Psoas muscle (tissue), 8 donors: ENCODE measurements around the gene SLC5A10. TPM values are rescaled to one million over a fixed set of nuclear protein-coding genes. Genes with fewer than 3 reads are reported as not detected.

ENCODE experiments used
- ATAC-seq, 4 donors: fragments of 200-7000 bp; cut with Tn5 transposase; one replicate each; pipeline ENCODE4 v1.9.1; 2020; ENCODE audit warnings: moderate library complexity in 3 of 4, mild to moderate bottlenecking in 2 of 4
- DNase-seq, 2 donors: peaks; one replicate each; pipeline ENCODE4 v3.0.0-alpha.2; 2020
- H3K27ac ChIP-seq: fragments of 200-600 bp; one replicate; pipeline ENCODE4 v1.8.0; 2022
- H3K27me3 ChIP-seq, 3 donors: fragments of 200-600 bp in 1 of 3; one replicate each; pipeline versions ENCODE4 v1.6.1 to v1.8.0; 2013 to 2022; ENCODE audit warnings: low read length in 2 of 3, mild to moderate bottlenecking in 2 of 3, moderate library complexity in 1 of 3; ENCODE audit not compliant: insufficient read depth in 3 of 3
- H3K36me3 ChIP-seq, 2 donors: fragments of 200-600 bp in 1 of 2; one replicate each; pipeline versions ENCODE4 v1.6.1 to v1.8.0; 2013 to 2022; ENCODE audit warnings: low read depth in 1 of 2, mild to moderate bottlenecking in 1 of 2, moderate library complexity in 1 of 2; ENCODE audit not compliant: insufficient read depth in 1 of 2
- H3K4me1 ChIP-seq: fragments of 200-600 bp; one replicate; pipeline ENCODE4 v1.8.0; 2022
- H3K4me3 ChIP-seq: fragments of 200-600 bp; one replicate; pipeline ENCODE4 v1.8.0; 2022; ENCODE audit warnings: mild to moderate bottlenecking
- H3K9me3 ChIP-seq: fragments of 200-600 bp; one replicate; pipeline ENCODE4 v1.8.0; 2022
- CTCF ChIP-seq: fragments of 200-600 bp; IDR thresholded peaks from one replicate; pipeline ENCODE4 v1.8.0; 2022; ENCODE audit warnings: antibody characterized with exemption
- WGBS, 3 donors: extraction: QIAGEN DNeasy Blood & Tissue Kit; methylation state at CpG; one replicate each; pipeline versions ENCODE4 v1.1.6 to v1.1.7; 2013; 5-methylcytosine and 5-hydroxymethylcytosine counted together
- intact Hi-C, 2 donors: fragments of 100-400 bp; cut with DNase I; formaldehyde crosslinking; loops; one replicate each; pipeline versions ENCODE4 v1.11.0 to v1.14.2; 2022
- polyA plus RNA-seq, 3 donors: library from polyadenylated mRNA; stranded (reverse); fragments of 200-250 nt; gene quantifications; one replicate each; pipeline ENCODE4 v1.2.3, GENCODE V29; 2013
- total RNA-seq, 4 donors: library from RNA; stranded (reverse); fragmentation: NEBNext Ultra II Directional in 2 of 4; extraction: Animal tissue kit (Norgen Biotek cat#: 25700) in 2 of 4; gene quantifications; one replicate each; pipeline versions ENCODE4 v1.2.1 to v1.2.4, GENCODE V29; 2021 to 2023
- donor health status: healthy with polysubstance abuse.
- donor health status: DM: no; HTN: no; CAD: no; lungs with moderate emphysema.
- donor health status: Bipolar disorder and iron deficiency.
- donor health status: healthy.
- donor health status: DM: yes; HTN: yes; CAD: no.
- donor health status: DM: no; HTN: no; CAD: no.
- donor health status: DM: no; HTN: no; CAD: no.
- donor health status: DM: yes; HTN: yes; CAD: no.

The SLC5A10 gene
- total and polyA plus RNA-seq, 7 donors, result 0.03 TPM; not detected in 6

- DNase-seq (no peak), ATAC-seq (no peak)
- H3K4me1 ChIP-seq, result no peaks in the 10 kb centered on the region
- no peaks in the 10 kb centered on the region for H3K9me3 ChIP-seq
- intact Hi-C loops, result no loop called here
- no peak overlapping the region for H3K4me3 ChIP-seq
- peaks cover 0 to 5% (median 0%) of the 10 kb centered on the region in 3 donors for H3K27me3 ChIP-seq
- WGBS, 3 donors, result 70 to 73% (median 73%) methylated on average over 2 of the region's 2 CpGs
- H3K27ac ChIP-seq, result no peak overlapping the region
- no peaks in the 10 kb centered on the region for H3K36me3 ChIP-seq
- no peak for TF ChIP-seq CTCF
These were observed 13.3 kb upstream of the SLC5A10 start for GRCh38 chr17:18938692-18939023.

DNA sequence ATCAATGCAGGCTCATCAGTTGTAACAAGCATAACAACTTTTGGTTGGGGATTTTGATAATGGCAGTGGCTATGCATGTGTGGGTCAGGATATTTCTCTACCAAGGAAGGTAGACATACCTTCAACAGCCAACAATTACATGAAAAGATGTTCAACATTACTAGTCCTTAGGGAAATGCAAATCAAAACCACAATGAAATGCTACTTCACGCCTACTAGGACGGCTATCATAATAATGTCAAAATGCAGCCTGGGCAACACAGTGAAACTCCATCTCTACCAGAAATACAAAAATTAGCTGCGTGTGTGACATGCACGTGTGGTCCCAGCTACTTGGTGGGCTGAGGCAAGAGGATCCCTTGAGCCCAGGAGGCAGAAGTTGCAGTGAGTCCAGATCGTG, 7.3 kb upstream of the SLC5A10 start:
- TF ChIP-seq CTCF, result no peak
- WGBS, 3 donors, result 50 to 60% (median 53%) methylated on average over 5 of the region's 5 CpGs
- intact Hi-C loops, result no loop called here
- H3K4me1 ChIP-seq, result no peaks in the 10 kb centered on the region
- peaks cover 0 to 21% (median 5%) of the 10 kb centered on the region in 3 donors for H3K27me3 ChIP-seq
- DNase-seq, result no peak
- no peak overlapping the region for H3K27ac ChIP-seq
- H3K36me3 ChIP-seq, result no peaks in the 10 kb centered on the region
- H3K4me3 ChIP-seq, result no peak overlapping the region
- H3K9me3 ChIP-seq, result no peaks in the 10 kb centered on the region
- no peak for ATAC-seq

GRCh38 chr17:18946536-18946935, 5.4 kb upstream of the SLC5A10 start:
- H3K36me3 ChIP-seq, result no peaks in the 10 kb centered on the region
- ATAC-seq (no peak), DNase-seq (no peak)
- H3K4me1 ChIP-seq, result no peaks in the 10 kb centered on the region
- WGBS, 3 donors, result 73 to 88% (median 85%) methylated on average over 2 of the region's 2 CpGs
- H3K4me3 ChIP-seq, result no peak overlapping the region
- intact Hi-C loops, result no loop called here
- H3K27ac ChIP-seq, result no peak overlapping the region
- no peak for TF ChIP-seq CTCF
- H3K9me3 ChIP-seq, result no peaks in the 10 kb centered on the region
- H3K27me3 ChIP-seq, result peaks cover 0 to 35% (median 7%) of the 10 kb centered on the region in 3 donors

- ATAC-seq (no peak), DNase-seq (no peak)
- Histone ChIP-seq H3K9me3 (no peaks in the 10 kb centered on the region), H3K4me3 (no peak overlapping the region), H3K27me3 (peaks cover 0 to 35% (median 7%) of the 10 kb centered on the region in 3 donors), H3K4me1 (no peaks in the 10 kb centered on the region), H3K36me3 (no peaks in the 10 kb centered on the region), H3K27ac (no peak overlapping the region)
- WGBS, 3 donors, result 70 to 82% (median 75%) methylated on average over 6 of the region's 6 CpGs
- intact Hi-C loops, result no loop called here
- no peak for TF ChIP-seq CTCF
These were observed 4.1 kb upstream of the SLC5A10 start for GRCh38 chr17:18947866-18948265.

GRCh38 chr17:18948476-18949006, 3.4 kb upstream of the SLC5A10 start:
- H3K27ac ChIP-seq, result no peak overlapping the region
- DNase-seq (no peak), ATAC-seq (no peak)
- intact Hi-C loops, result no loop called here
- H3K4me3 ChIP-seq, result no peak overlapping the region
- no peaks in the 10 kb centered on the region for H3K36me3 ChIP-seq
- no peaks in the 10 kb centered on the region for H3K4me1 ChIP-seq
- TF ChIP-seq CTCF, result no peak
- peaks cover 0 to 35% (median 7%) of the 10 kb centered on the region in 3 donors for H3K27me3 ChIP-seq
- no peaks in the 10 kb centered on the region for H3K9me3 ChIP-seq
- WGBS, 3 donors, result 77 to 89% (median 80%) methylated on average over 8 of the region's 8 CpGs
